Measurements from ENCODE around the gene NCKAP5. TPM values are rescaled to one million over a fixed set of nuclear protein-coding genes. Genes with fewer than 3 reads are reported as not detected.

NCKAP5 gene
- total and polyA plus RNA-seq, 9 of the 15 experiments (the other 6 are each of a cell fraction or from before 2014, with no cell fraction given), result not detected

- no peak overlapping the region for H3K4me2 ChIP-seq (ENCODE audit: insufficient read depth, low read length)
- no TSS peak for BruUV-seq (replicated peaks)
- H4K20me1 ChIP-seq (replicated peaks; ENCODE audit: control insufficient read depth, insufficient read depth, low read length), result no peaks in the 10 kb centered on the region
- FAIRE-seq, result no peak
- H3K9me3 ChIP-seq (replicated peaks; ENCODE audit: control insufficient read depth, insufficient read depth, low read depth, low read length), result no peaks in the 10 kb centered on the region
- no peak for DNase-seq (ENCODE audit: extremely low read depth in 1 of 4, low spot score in 3 of 4)
- no peak for ATAC-seq
- TF ChIP-seq PHTF2 (CRISPR knock-in tag; IDR thresholded peaks at IDR 0.05), result no peak
- TF ChIP-seq E2F5 (CRISPR knock-in tag; IDR thresholded peaks at IDR 0.05), result no peak
- TF ChIP-seq ZNF76 (CRISPR knock-in tag; IDR thresholded peaks at IDR 0.05; ENCODE audit: borderline replicate concordance), result no peak
- no peak for TF ChIP-seq SAFB2 (IDR thresholded peaks at IDR 0.05; ENCODE audit: borderline replicate concordance, low read depth, low read length, severe bottlenecking)
- TF ChIP-seq BACH1 (tag; IDR thresholded peaks at IDR 0.05), result no peak
- no peak for TF ChIP-seq ESRRB (CRISPR knock-in tag; IDR thresholded peaks at IDR 0.05; ENCODE audit: borderline replicate concordance)
- no peak for TF ChIP-seq BHLHE40 (IDR thresholded peaks at IDR 0.05; ENCODE audit: low read length)
- TF ChIP-seq TCFL5 (CRISPR knock-in tag; conservative IDR thresholded peaks at IDR 0.05), result no peak
- intact Hi-C loops (cut with micrococcal nuclease) (no loop called here), in situ Hi-C loops (cut with MboI) (no loop called here)
- no peak overlapping the region for H3K27ac ChIP-seq (ENCODE audit: extremely low read depth, low read depth, low read length)
- no peak overlapping the region for H3K4me3 ChIP-seq
- H3K36me3 ChIP-seq (ENCODE audit: control insufficient read depth, insufficient read depth, low read length), result no peaks in the 10 kb centered on the region
- no peaks in the 10 kb centered on the region for H3K4me1 ChIP-seq (replicated peaks in 1 of 2; ENCODE audit: control insufficient read depth in 2 of 2, insufficient read depth in 2 of 2, low read length in 2 of 2)
- H3K79me2 ChIP-seq (ENCODE audit: control insufficient read depth, insufficient read depth, low read length), result no peaks in the 10 kb centered on the region
- H3K9ac ChIP-seq (ENCODE audit: insufficient read depth in 1 of 2, low read depth in 2 of 2, low read length in 2 of 2), result no peak overlapping the region
- no peak overlapping the region for H2AFZ ChIP-seq (ENCODE audit: low read depth, low read length)
- POLR2A ChIA-PET, result no interaction called here
- WGBS (ENCODE audit: insufficient coverage, low coverage, missing lambda C conversion rate), result 0% methylated on average over 8 of the region's 8 CpGs
- no peaks in the 10 kb centered on the region for H3K9me1 ChIP-seq (ENCODE audit: control insufficient read depth, insufficient read depth, low read length)
- CTCF ChIA-PET (ENCODE audit: low intra/inter-chr PET ratio), result no interaction called here
- no peaks in the 10 kb centered on the region for H3K27me3 ChIP-seq (ENCODE audit: control insufficient read depth in 2 of 2, insufficient read depth in 2 of 2, low read length in 2 of 2)
Measured at GRCh38 chr2:132991471-132992045, 576.7 kb downstream of the NCKAP5 start.

All from K562 (cell line).